NK-92 (cell line): ENCODE data around the gene CD2.
"Not testable (repeated sequence)": the region's sequence is repeated elsewhere in the genome, so short reads cannot be mapped to it uniquely, and the experiment has no call there.

Experiments
- DNase-seq: peaks from one replicate; lab custom pipeline; 2025; ENCODE audit not compliant: unreplicated experiment; lab: John Stamatoyannopoulos, UW

CD2 gene

DNA sequence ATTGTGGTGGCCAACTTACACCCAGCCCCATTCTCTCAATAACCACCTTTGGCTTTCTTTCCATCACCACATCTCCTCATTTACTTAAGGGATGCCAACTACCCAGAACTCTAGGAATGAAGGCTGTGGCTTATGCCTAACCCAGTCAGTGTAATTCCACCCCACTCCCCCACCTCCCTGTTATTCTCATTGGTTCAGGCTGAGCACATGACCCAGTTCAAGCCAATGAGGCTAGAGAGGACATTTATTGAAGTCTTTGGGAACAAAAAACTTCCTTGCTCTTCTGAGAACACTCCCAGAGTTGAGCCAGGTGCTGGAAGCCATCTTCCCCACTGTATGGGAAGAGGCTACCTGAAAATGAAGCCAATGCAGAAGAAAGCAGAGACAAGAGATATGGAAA is 22.8 kb upstream of the CD2 start:
- DNase-seq: no peak

DNA sequence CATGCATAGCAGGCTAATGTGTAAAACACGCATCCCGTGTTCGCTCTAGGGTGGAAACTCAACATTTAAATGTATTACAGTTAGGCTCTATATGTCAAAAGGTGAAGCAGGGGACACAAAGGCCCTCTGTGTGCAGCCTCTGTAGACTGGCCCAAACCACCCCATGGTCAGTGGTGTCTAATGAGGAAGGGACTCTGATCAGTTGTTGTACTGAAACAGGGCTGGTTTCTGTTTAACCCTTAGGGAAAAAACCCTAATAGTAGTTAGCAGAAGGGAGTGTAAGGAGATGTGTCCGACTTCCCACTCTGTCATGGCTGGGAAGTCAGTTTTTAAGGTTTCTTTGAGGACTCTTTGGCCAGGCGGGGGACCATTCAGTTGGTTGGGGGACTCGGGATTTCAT is 21.5 kb upstream of the CD2 start:
- DNase-seq: no peak

DNA sequence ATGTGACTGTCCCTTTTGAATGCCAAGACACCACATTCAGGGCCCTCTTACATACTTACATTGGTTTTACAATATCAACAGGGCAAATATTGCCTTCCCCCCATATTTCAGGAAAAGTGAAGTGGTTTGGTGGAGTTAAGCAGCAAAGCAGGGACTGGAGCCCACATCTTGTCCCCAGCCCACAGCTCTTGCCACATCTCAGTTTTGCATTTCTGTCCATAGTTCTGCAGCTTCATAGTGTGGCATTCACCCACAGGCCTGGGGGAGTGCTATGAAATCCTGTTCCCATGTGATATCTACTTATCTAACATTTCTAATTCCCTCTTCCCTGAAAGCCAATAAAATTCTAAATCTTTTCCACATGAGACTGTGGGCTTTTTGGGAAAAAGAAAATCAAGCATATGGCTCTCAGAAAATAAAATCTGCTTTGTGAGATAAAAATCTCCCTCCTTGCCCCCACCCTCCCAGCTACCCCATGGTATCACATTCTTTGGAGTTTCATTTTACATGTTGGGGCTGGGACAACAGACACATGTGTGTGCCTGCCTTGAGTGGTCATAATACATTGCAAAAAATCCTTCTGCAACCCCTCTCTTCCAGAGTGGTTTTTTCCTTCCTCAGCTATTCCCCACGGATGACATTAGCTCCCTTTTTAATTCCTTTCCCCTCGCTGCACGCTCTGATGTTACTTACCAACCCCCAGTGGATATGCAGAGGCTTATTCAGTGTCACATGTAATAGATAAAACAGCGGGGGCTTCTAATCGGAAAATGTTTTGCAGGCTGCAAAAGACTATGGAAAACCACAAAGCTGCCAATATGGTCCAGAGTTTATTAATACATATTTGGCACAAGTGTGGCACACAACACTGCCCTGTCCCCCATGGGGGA is 20.5 kb upstream of the CD2 start:
- DNase-seq: no peak

DNA sequence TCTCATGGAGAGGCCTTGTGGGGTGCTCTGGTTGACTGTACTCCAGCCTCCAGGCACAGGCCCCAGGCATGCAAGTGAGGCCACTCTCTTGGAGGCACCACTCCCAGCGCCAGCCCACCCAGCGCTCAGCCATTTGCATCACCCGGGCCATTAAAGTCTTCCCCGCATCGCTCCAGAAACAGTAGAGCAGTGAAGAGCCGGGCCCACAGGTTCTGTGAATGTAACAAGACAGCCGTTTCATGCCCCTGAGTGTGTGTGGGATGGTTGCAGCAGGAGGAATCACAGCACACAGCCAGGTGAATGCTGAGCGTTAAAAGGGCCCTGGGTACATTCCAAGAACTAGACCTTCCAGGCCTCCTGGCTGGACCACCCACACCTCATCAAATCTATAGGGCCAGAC is 19.0 kb upstream of the CD2 start:
- no peak for DNase-seq

DNA sequence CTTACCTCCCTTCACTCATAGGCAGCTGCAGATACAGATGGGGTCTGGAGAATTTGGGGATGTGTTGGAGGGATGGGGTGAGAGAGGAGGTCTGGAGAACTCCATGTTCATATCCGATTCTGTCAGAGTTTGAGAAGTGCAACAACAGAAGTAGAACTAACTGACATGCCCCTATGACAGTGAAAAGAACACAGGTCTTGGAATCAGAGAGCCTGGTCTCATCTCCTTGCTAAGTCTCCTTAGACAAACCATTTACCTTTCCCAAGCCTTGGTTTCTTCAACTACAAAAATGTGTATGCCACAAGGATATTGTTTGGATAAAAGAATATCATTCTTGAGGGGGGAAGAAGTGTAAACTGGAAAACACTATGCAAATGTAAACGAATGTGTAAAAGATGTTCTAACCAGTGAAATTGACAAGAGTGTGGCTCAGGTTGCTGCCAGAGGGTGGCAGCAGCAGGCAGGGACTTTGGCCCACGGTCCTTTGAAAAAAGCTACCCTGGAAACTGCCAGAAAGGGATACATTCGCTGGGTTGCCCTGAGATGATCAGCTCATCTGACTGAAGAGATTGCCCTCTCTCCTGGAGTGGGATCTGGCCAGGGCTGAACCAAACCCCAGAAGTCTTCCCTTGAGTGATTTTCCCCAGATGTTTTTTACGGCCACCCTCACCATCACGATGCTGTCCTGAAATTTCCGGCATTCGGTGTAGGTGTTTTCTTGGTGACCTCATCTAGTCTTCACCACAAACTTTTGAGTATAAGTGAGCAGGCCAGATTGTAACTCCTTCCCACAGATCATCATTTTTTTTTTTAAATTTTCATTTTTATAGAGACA is 17.0 kb upstream of the CD2 start:
- DNase-seq: no peak

DNA sequence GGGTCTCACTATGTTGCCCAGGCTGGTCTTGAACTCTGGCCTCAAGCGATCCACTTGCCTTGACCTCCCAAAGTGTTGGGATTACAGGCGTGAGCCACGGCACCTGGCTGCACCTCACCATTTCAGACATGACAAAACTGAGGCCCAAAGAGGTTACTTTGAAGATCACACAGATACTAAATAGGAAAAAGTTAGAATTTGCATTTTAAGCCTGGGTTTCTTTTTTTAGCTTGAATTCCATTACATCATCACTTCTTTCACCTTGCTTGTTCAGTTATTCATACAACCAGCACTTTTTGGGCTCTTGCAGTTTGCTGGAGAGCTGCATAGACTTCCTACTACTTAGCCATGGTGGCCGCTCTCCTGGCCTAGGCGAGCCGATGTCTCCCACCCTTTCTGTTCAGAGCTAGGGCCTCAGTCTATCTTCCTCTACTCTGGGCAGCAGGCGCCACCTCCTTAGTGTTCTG is 16.3 kb upstream of the CD2 start:
- no peak for DNase-seq

DNA sequence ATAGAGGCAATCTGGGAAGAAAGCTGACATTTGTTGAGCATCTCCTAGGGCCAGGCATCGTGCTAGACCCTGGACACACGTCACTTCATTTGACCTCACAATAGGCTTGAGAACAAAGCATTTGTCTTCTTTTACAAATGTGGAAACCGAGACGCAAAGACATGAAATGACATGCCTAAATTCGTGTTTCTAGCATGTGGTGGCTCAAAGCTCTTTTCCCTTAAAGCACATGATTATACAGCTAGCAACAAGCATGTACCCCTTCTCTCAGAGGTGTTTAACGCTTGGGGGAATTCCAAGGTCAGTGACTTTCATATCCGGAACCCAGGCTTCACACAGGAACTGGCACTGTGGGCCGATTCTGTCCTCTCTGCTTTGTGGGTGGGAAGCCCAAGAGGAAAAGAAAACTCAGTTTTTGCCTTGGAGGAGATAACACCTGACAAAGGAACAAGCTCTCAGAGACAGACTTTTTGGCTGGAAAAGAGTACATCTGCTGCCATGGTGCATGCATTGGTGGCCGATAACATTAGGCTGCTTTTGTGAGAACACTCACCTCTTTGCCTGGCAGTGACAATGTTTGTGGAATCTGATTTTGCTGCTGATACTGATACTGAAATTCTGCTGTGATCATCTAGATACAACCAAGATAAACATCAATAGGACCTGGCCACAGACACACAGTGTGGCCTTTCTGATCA is 15.4 kb upstream of the CD2 start:
- no peak for DNase-seq

DNA sequence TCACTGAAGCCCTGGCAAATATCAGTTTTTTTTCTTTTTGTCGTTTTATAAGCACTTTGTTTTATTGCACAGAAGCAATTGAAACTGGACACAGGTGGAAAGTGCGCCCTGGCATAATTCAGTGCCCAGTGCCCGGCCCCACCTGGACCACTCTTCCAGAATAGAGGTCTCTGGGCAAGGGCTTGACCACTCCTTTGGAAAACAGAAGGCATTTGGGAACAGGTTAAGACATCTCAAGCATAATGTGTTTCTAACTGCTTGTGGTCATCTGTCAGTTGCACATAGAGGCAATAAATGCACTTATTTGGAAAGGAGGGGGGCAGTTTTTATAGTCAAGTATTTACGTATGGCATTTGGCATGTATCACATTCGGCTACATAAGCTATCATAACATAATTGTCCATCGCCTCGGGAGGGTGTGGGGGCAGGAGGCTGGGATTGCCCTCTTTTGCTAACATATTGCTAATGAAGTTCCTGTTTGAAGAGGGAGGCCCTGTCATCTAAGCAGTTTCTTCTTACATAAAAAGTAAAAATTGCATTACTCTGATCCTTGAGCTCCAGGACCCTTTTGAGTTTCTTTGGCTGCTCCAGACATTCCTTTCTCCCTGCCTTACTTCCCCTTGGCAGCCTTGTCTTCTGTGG is 14.7 kb upstream of the CD2 start:
- DNase-seq: no peak

DNA sequence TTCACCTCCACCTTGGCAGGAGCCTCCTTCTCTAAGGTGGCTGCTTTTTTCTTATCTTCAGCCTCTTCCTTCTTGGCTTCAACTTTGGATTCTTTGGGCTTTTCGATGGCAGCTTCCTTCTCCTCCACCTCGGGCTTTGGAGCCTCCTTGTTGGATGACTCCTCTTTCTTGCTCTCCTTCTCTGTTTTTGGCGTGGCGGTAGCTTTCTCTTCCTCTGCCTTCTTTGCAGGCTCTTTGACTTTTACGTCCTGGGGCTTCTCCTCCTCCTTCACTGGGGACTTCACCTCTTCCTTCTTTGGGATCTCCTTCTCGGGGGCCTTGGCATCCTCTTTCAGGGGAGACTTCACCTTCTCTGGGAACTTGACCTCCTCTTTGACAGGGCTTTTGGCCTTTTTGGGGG is 13.9 kb upstream of the CD2 start:
- DNase-seq: no peak

DNA sequence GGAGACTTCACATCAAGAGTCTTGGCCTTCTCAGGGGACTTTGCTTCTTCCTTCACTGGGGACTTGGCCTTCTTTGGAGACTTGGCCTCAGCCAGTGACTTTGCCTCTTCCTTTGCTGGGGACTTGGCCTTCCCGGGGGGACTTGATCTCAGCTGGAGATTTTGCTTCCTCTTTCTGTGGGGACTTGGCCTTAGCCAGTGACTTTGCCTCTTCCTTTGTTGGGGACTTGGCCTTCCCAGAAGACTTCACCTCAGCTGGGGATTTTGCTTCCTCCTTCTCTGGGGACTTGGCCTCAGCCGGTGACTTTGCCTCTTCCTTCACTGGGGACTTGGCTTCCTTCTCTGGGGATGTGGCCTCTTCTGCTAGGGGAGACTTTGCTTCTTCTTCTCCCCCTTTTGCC is 13.5 kb upstream of the CD2 start:
- DNase-seq: no peak

DNA sequence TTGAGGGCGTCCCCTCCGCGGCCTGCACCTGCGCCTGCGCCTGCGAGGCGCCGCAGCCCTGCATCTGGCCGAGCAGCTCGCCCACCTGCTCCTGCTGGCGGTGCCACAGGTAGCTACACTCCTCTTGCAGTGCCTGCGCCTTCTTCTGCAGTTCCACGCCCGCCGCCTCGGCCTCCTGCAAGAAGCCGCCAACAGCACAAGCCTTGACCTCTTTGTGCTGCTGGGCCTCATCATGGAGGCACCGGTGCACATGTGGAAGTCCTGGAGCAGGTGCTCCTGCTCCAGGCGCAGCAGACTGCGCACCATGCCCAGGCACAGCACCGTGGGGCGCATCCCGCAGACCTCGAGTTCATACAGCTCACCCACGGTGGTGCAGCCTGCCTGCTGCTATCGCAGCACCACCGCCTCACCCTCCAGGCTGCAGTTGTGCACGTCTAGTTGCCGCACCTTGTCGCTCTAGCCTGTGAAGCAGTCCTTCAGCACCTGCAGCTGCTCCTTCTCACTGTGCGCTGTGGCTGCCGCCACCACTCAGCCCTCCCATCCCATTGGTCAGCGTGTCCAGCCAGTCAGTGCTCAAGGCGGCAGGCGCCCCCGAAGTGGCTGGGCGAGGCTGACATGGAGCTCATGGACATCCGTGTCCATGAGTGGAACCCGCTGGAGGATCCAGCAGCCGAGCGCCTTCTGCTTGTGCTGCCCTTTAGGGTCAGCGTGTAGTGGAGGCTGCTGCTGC is 12.2 kb upstream of the CD2 start:
- no peak for DNase-seq

DNA sequence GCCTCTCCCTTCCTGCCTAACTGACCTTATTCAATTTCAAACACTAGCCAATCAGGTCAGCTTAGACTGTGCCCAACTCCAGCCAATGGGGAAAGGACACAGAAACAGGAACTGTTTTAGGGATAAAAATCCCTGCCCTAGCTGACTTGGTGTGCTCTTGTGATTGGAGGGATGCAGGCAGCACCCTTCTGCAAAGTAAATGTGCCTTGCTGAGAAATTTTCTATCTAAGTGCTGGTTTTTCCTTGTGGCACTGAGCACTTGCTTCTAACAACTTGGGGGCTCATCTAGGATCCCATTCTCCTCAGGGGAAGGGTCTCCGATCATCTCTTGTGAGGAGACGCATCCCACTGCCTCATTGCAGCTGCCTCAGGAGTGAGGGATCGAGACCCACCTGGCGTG is 10.7 kb upstream of the CD2 start:
- no peak for DNase-seq

DNA sequence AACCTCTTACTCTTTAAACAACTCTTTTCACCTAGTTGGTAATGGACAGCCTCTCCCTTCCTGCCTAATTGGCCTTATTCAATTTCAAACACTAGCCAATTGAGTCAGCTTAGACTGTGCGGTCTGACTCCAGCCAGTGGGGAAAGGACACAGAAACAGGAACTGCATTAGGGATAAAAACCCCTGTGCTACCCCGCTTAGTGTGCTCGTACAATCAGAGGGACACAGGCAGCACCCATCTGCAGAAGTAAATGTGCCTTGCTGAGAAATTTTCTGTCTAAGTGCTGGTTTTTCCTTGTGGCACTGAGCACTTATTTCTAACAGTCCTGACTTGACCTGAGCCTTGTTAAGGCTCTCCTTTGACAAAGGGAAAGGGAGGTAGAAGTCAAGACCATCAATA is 6.0 kb upstream of the CD2 start:
- no peak for DNase-seq

DNA sequence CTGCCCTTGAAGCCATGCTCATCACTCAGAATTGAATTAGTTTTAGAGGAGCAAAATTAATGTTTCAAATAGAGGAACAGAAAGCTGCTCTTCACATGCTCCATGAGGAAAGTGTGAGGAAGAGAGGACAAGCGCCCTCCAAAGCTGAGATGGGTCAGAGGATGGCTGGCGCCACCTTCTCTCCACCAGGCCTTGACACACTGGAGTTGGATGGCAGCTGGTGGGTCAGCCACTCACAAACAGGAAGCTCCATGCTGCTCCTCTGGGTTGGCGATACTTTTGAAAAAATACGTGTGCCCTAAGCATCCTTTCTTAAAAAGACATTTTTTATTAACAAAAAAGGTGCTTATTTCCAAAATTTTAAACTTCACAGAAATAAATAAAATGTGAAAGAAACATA is 3.1 kb upstream of the CD2 start:
- DNase-seq: no peak

DNA sequence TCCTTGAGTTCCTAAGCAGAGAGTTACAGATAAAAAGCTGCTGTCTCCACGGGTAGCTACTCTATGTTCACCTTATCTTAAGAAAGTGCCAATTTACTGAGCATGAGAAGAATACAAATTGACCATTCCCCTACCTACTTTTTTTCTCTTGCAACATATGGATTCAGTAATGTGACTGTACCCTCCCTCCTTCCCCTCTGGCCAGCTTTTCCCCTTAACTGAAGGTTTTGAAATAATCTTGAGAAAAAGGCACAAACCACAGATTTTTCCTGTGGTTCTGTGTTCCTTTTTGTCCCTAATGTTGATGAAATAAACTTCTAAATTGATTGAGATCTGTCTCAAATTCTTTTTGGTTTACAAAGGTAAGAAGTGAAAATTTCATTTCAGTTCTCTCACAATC is 2.6 kb upstream of the CD2 start:
- DNase-seq: no peak

DNA sequence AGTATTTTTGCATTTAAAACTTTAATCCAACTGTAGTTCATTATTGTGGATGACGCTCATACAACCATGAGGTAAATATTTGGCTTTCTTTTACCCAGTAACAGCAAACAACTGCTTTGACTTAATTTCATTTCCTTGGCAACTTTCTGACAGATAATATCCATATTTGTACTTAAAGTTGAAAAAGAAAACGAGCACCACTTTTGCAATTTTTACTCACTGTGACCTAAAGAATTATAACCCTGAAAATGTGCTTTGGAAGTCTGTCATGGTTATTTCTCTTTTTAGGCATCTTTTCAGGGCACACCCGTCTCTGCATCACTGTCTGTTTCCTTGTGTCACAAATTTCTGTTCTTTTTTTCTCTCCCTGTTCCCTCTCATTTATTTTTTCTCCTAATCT is 918 bp upstream of the CD2 start:
- DNase-seq: no peak

DNA sequence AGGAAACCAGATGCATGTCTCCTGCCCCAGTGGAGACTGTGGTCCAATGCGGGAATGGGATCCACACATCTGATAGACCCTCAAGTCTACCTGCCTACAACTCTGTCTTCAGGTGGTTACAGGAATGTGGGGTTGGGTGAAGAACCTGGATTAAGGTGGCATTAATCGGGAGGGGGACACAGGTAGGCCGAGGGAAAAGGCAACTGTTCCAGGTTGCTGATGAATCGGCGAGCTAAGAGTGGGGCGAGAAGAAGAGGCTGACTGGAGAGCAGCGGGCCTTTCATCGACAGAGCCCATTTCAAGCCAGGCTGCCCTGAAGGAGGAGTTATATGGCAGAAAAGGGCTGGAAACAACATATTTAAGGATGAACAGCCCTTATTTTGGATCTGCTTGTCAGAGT is 836 bp downstream of the CD2 start:
- no peak for DNase-seq

DNA sequence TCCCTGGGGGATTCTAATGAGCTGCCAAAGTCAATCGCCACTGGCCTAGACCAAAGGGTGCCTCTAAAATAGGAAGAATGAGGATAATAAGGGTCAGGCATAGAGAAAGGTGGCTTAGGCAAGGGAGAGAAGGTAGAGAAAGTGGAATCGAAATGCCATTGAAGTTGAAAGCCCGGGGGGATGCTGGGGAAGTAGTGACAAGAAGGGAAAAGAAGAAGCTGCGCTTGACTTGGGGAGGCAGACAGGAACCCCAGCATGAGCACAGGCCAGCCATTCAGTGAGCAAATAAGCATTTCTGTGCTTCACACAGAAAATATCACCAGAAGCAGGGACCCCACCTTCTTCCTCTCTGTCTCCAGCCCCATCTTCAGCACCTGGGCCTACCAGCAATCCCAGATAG is 1.5 kb downstream of the CD2 start:
- DNase-seq: no peak

DNA sequence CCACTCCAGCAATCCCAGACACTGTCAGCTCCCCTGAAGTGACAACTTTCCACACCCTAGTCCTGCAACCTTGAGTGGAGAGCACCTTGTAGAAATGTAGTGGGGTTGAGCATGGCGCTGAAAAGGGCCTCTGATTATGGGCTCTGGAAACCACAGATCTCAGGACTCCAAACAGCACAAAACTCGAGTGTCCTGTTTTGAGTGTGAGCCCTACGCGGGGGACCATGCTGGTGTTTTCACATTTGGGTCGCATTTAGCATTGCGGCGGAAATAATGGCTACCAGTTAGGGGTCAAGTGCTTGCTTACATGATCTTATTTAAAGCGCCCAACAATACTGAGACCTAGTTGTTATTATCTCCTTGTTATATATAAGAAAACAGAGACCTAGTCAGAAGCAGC is 1.9 kb downstream of the CD2 start:
- not testable (repeated sequence) for DNase-seq

DNA sequence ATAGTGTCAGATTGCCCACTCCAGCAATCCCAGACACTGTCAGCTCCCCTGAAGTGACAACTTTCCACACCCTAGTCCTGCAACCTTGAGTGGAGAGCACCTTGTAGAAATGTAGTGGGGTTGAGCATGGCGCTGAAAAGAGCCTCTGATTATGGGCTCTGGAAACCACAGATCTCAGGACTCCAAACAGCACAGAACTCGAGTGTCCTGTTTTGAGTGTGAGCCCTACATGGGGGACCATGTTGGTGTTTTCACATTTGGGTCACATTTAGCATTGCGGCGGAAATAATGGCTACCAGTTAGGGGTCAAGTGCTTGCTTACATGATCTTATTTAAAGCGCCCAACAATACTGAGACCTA is 4.2 kb downstream of the CD2 start:
- not testable (repeated sequence) for DNase-seq

DNA sequence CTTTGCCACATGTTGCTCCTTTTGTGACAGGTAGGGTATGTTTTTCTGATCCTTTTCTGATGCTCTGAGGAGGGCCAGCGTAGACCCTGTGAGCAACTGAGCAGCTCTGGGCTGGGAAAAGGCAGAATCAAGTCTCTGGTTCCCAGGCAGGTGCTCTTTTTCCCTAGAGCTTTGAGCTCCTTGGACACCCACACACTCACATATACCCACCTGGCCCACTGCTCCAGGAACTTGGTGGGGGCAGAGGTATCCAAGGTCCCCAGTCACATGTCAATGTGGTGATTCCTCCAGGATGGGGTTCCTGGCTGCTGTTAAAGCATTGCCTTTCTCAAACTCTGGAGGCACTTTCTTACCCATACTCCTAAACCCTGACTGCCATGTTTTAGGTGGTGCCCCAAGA is 5.4 kb downstream of the CD2 start:
- DNase-seq: no peak
